ENCODE results near the gene CLCNKA.

GRCh38 chr1:16072616-16073484 is 51.0 kb downstream of the CLCNKA start:
- TF ChIP-seq CTCF (IDR thresholded peaks at IDR 0.05 in 4 of 5, conservative IDR thresholded peaks at IDR 0.05 in 1 of 5) (no peak), POLR2A (IDR thresholded peaks at IDR 0.05) (no peak)

Data from gastrocnemius medialis (tissue), 4 donors.